Endothelial cell of umbilical vein (primary cell): ENCODE results near the gene TGM1. TPM values are rescaled to one million over a fixed set of nuclear protein-coding genes. Genes with fewer than 3 reads are reported as not detected.

Experiments used
- BruUV-seq: library from RNA; stranded (reverse); fragments of 400-500 nt; replicated peaks from 2 replicates; lab custom pipeline; 2021; lab: Mats Ljungman, UMichigan
- CTCF ChIA-PET: fragments of 300-600, 350-600 bp; sonication (Branson Sonifier 250); formaldehyde crosslinking; loops from one replicate; lab custom pipeline; 2021; ENCODE audit warnings: antibody characterized with exemption, inconsistent platforms; lab: Charles Lee
- POLR2A ChIA-PET: fragments of 300-600, 350-600 bp; sonication (Branson Sonifier 250); formaldehyde crosslinking; loops from one replicate; lab custom pipeline; 2021; ENCODE audit warnings: antibody characterized with exemption, inconsistent platforms; lab: Charles Lee
- DNase-seq: peaks from one replicate; pipeline ENCODE4 v3.0.0-alpha.2; 2011; ENCODE audit warnings: low read depth, low spot score
- FAIRE-seq: peaks from 2 replicates; lab custom pipeline; 2011; peaks lifted over from hg19 to GRCh38; lab: Jason Lieb, UNC
- H2AFZ ChIP-seq: 2 replicates; pipeline ENCODE4 v1.6.0; 2012; ENCODE audit warnings: low read depth, low read length, control low read depth, inconsistent platforms
- H3K27ac ChIP-seq: 2 replicates; pipeline ENCODE4 v1.5.1; 2011; ENCODE audit warnings: low read depth, mild to moderate bottlenecking, control low read depth, low read length, moderate library complexity; ENCODE audit not compliant: insufficient read depth
- H3K27me3 ChIP-seq, 2 experiments: 2 replicates each; pipeline versions ENCODE4 v1.6.0 to v1.6.1; 2011; ENCODE audit warnings: low read length in 2 of 2, mixed read lengths in 1 of 2; ENCODE audit not compliant: control insufficient read depth in 2 of 2, insufficient read depth in 2 of 2
- H3K36me3 ChIP-seq, 2 experiments: 2 replicates in 1 of 2; 3 replicates in 1 of 2; pipeline ENCODE4 v1.5.1; 2011; ENCODE audit warnings: low read length in 2 of 2, mild to moderate bottlenecking in 1 of 2, moderate library complexity in 1 of 2; ENCODE audit not compliant: control insufficient read depth in 2 of 2, insufficient read depth in 2 of 2; ENCODE audit errors: extremely low read depth in 1 of 2
- H3K4me1 ChIP-seq: 3 replicates; pipeline ENCODE4 v1.5.1; 2011; ENCODE audit warnings: mild to moderate bottlenecking, low read length; ENCODE audit not compliant: control insufficient read depth, insufficient read depth; ENCODE audit errors: extremely low read depth
- H3K4me2 ChIP-seq: 2 replicates; pipeline ENCODE4 v1.6.1; 2011; ENCODE audit warnings: low read length, control low read depth, mixed read lengths; ENCODE audit not compliant: insufficient read depth
- H3K4me3 ChIP-seq, 3 experiments: fragments of 200-600 bp in 1 of 3; sonication (generic), shearing (Covaris generic) in 1 of 3; replicated peaks in 1 of 3; 2 replicates each; pipeline ENCODE4 v1.5.1; 2011 to 2016; ENCODE audit warnings: control low read depth in 3 of 3, low read length in 3 of 3, mild to moderate bottlenecking in 2 of 3, inconsistent platforms in 1 of 3, low read depth in 1 of 3, moderate library complexity in 1 of 3; ENCODE audit not compliant: insufficient read depth in 1 of 3
- H3K79me2 ChIP-seq: 2 replicates; pipeline ENCODE4 v1.6.0; 2012; ENCODE audit warnings: low read length, inconsistent platforms; ENCODE audit not compliant: control insufficient read depth, insufficient read depth
- H3K9ac ChIP-seq: replicated peaks from 2 replicates; pipeline ENCODE3; 2011; ENCODE audit warnings: low read length, control low read depth; ENCODE audit not compliant: insufficient read depth; ENCODE audit errors: extremely low read depth
- H3K9me1 ChIP-seq: replicated peaks from 3 replicates; pipeline ENCODE4 v1.6.0; 2011; ENCODE audit warnings: mild to moderate bottlenecking, low read length; ENCODE audit not compliant: control insufficient read depth, insufficient read depth; ENCODE audit errors: extremely low read depth
- H3K9me3 ChIP-seq: replicated peaks from 2 replicates; pipeline ENCODE4 v1.5.1; 2012; ENCODE audit warnings: low read length, inconsistent platforms; ENCODE audit not compliant: control insufficient read depth, insufficient read depth
- H4K20me1 ChIP-seq: replicated peaks from 2 replicates; pipeline ENCODE3; 2011; ENCODE audit warnings: mild to moderate bottlenecking, low read length; ENCODE audit not compliant: control insufficient read depth, insufficient read depth; ENCODE audit errors: extremely low read depth
- CTCF ChIP-seq, 2 donors: IDR thresholded peaks; 1 replicate in 1 of 2; 2 replicates in 1 of 2; pipeline ENCODE4 v1.5.1; 2011; ENCODE audit warnings: low read length in 2 of 2, mild to moderate bottlenecking in 2 of 2, moderate library complexity in 2 of 2, control low read depth in 1 of 2, inconsistent platforms in 1 of 2, low read depth in 1 of 2; ENCODE audit not compliant: insufficient read depth in 1 of 2; ENCODE audit errors: extremely low read depth in 1 of 2
- FOS ChIP-seq: IDR thresholded peaks from 2 replicates; pipeline ENCODE4 v1.6.1; 2011; ENCODE audit warnings: mild to moderate bottlenecking, low read length, moderate library complexity, borderline replicate concordance; ENCODE audit not compliant: insufficient read depth
- GATA2 ChIP-seq: IDR thresholded peaks from 2 replicates; pipeline ENCODE4 v1.7.0; 2011; ENCODE audit warnings: low read depth, mild to moderate bottlenecking, moderate library complexity, mixed read lengths, low read length; ENCODE audit not compliant: insufficient read length, insufficient read depth
- MAX ChIP-seq: IDR thresholded peaks from 2 replicates; pipeline ENCODE4 v1.6.1; 2011; ENCODE audit not compliant: insufficient read depth, insufficient read length
- MYC ChIP-seq: IDR thresholded peaks from one replicate; pipeline ENCODE4 v1.6.1; 2011; ENCODE audit warnings: mild to moderate bottlenecking, low read depth, low read length
- POLR2AphosphoS5 ChIP-seq: IDR thresholded peaks from 2 replicates; pipeline ENCODE4 v1.6.1; 2012; ENCODE audit warnings: low read depth, mild to moderate bottlenecking, control low read depth, low read length, moderate library complexity; ENCODE audit not compliant: insufficient read depth
- dilution Hi-C: fragments of 300-500 bp; cut with MboI; formaldehyde crosslinking; loops from one replicate; pipeline ENCODE4 v1.15.0; 2019; ENCODE audit warnings: low sequenced_read_pairs; ENCODE audit not compliant: extremely low pct_ligation_motif_present
- intact Hi-C: fragments of 100-400 bp; cut with micrococcal nuclease; formaldehyde crosslinking; loops from one replicate; pipeline ENCODE4 v1.10.0; 2022
- polyA plus RNA-seq, 4 experiments: library from polyadenylated mRNA; depleted of rRNA in 3 of 4; stranded (reverse) in 3 of 4; unstranded in 1 of 4; fragments of >200 nt; gene quantifications; 2 replicates each; pipeline versions ENCODE4 v1.2.1 to v1.2.3, GENCODE V29; 2011 to 2012; ENCODE audit warnings: missing spikeins in 1 of 4
- total RNA-seq: library from RNA; stranded (reverse); gene quantifications from 2 replicates; pipeline ENCODE4 v1.2.3, GENCODE V29; 2021

TGM1 gene
- total and polyA plus RNA-seq, 2 donors (not counting 3 experiments of a cell fraction or from before 2014, with no cell fraction given) = 1.0 to 3.4 TPM

GRCh38 chr14:24252289-24253124 is 10.5 kb downstream of the TGM1 start:
- Histone ChIP-seq H4K20me1 (no peaks in the 10 kb centered on the region), H3K4me1 (no peaks in the 10 kb centered on the region), H3K79me2 (no peaks in the 10 kb centered on the region), H2AFZ (no peak overlapping the region), H3K27me3 (no peaks in the 10 kb centered on the region), H3K9ac (no peak overlapping the region), H3K9me1 (no peaks in the 10 kb centered on the region), H3K9me3 (no peaks in the 10 kb centered on the region), H3K27ac (no peak overlapping the region), H3K4me3 (no peak overlapping the region), H3K36me3 (peaks cover 0 to 3% of the 10 kb centered on the region in 2 experiments), H3K4me2 (no peak overlapping the region)
- BruUV-seq = no TSS peak
- no peak for TF ChIP-seq MYC
- TF ChIP-seq POLR2AphosphoS5 = no peak
- TF ChIP-seq GATA2 = no peak
- no peak for TF ChIP-seq CTCF (IDR thresholded peaks at IDR 0.05; ENCODE audit: extremely low read depth in 1 of 2, insufficient read depth in 1 of 2, low read depth in 1 of 2, low read length in 2 of 2)
- no peak for TF ChIP-seq MAX
- no peak for TF ChIP-seq FOS
- POLR2A ChIA-PET = interaction anchor here (1.1 kb wide), 1 partner anchor 10 kb away, joined by 6 read pairs; the partner anchor contains the start of gene TINF2
- no peak for FAIRE-seq
- no peak for DNase-seq
- intact Hi-C loops = no loop called here
- dilution Hi-C loops = no loop called here
- CTCF ChIA-PET = interaction anchor here (1.1 to 13.0 kb wide), 5 partner anchors 10 to 58 kb away, joined by 3 to 199 read pairs (median 6); partner anchors contain the start of genes CIDEB, DHRS1, LTB4R and LTB4R2
